K562 (cell line): ENCODE data around the gene ADAM15. TPM values are rescaled to one million over a fixed set of nuclear protein-coding genes. Genes with fewer than 3 reads are reported as not detected.
A peak's percentile ranks its signal among the peaks of the same experiment; 100 is the strongest.

ENCODE experiments used
- BHLHE40 ChIP-seq: IDR thresholded peaks from 2 replicates; pipeline ENCODE4 v1.6.1; 2011; ENCODE audit warnings: low read length, improper control_type of control experiment
- CBX1 ChIP-seq: sonication (generic); IDR thresholded peaks from 2 replicates; pipeline ENCODE4 v1.6.1; 2016; ENCODE audit warnings: antibody characterized with exemption, low read depth, mild to moderate bottlenecking
- CCAR2 ChIP-seq: fragments of 200-400 bp; formaldehyde crosslinking; IDR thresholded peaks from 2 replicates; pipeline ENCODE4 v1.6.1; 2017; ENCODE audit warnings: mild to moderate bottlenecking, low read depth, low read length
- CXXC5 ChIP-seq: fragments of 250-450 bp; sonication (Bioruptor Pico); IDR thresholded peaks from 2 replicates; pipeline ENCODE4 v1.8.0; 2022; ENCODE audit warnings: inconsistent platforms, mild to moderate bottlenecking, moderate library complexity
- GABPB1 ChIP-seq: sonication (generic); formaldehyde crosslinking; IDR thresholded peaks from 2 replicates; pipeline ENCODE4 v1.8.0; 2022; ENCODE audit warnings: mild to moderate bottlenecking, missing genetic modification reagents
- GTF3C2 ChIP-seq: IDR thresholded peaks from 3 replicates; pipeline ENCODE4 v1.6.1; 2011; ENCODE audit warnings: borderline replicate concordance, mild to moderate bottlenecking, moderate library complexity; ENCODE audit not compliant: insufficient read length; ENCODE audit errors: extremely low read depth
- HDAC1 ChIP-seq, 2 experiments: fragments of 450-650 bp; IDR thresholded peaks; 2 replicates each; pipeline ENCODE4 v1.6.1; 2016 to 2017; ENCODE audit warnings: inconsistent platforms in 1 of 2, mild to moderate bottlenecking in 1 of 2, moderate library complexity in 1 of 2
- JUNB ChIP-seq: fragments of 450-650 bp; formaldehyde crosslinking; conservative IDR thresholded peaks from 2 replicates; pipeline ENCODE4 v1.4.0; 2020; ENCODE audit warnings: mild to moderate bottlenecking
- MAZ ChIP-seq, 2 experiments: fragments of 450-650 bp in 1 of 2; sonication (generic) in 1 of 2; formaldehyde crosslinking; IDR thresholded peaks in 1 of 2; conservative IDR thresholded peaks in 1 of 2; 2 replicates each; pipeline versions ENCODE4 v1.4.0 to v1.5.0; 2020; ENCODE audit warnings: mild to moderate bottlenecking in 1 of 2, missing genetic modification reagents in 1 of 2
- MTA3 ChIP-seq: fragments of 450-650 bp; formaldehyde crosslinking; IDR thresholded peaks from 2 replicates; pipeline ENCODE4 v1.6.1; 2017; ENCODE audit warnings: mild to moderate bottlenecking, borderline replicate concordance
- NFE2 ChIP-seq: IDR thresholded peaks from 2 replicates; pipeline ENCODE4 v1.6.1; 2014; ENCODE audit warnings: antibody characterized with exemption, low read depth
- RAD21 ChIP-seq, 2 experiments: fragments of 250-450 bp in 1 of 2; fragments of 450-650 bp in 1 of 2; sonication (Bioruptor Pico) in 1 of 2; formaldehyde crosslinking in 1 of 2; IDR thresholded peaks in 1 of 2; conservative IDR thresholded peaks in 1 of 2; 2 replicates each; pipeline versions ENCODE4 v1.4.0 to v1.8.0; 2020 to 2022; ENCODE audit warnings: mild to moderate bottlenecking in 2 of 2, moderate library complexity in 1 of 2
- TAF9B ChIP-seq: fragments of 450-650 bp; IDR thresholded peaks from 2 replicates; pipeline ENCODE4 v1.6.1; 2018; ENCODE audit warnings: mild to moderate bottlenecking; ENCODE audit not compliant: partially characterized antibody
- ZBED1 ChIP-seq: IDR thresholded peaks from 2 replicates; pipeline ENCODE4 v1.6.1; 2014
- ZNF143 ChIP-seq: sonication (generic); formaldehyde crosslinking; IDR thresholded peaks from 2 replicates; pipeline ENCODE4 v1.9.0; 2022; ENCODE audit warnings: mild to moderate bottlenecking, missing genetic modification reagents
- polyA plus RNA-seq, 8 experiments: library from polyadenylated mRNA; depleted of rRNA in 4 of 8; stranded (reverse) in 5 of 8; unstranded in 3 of 8; fragments of >200 nt; fragmentation: Nextera tagmentation in 2 of 8; fragmentation: Illumina TruSeq in 1 of 8; extraction: Ambion mirVana in 2 of 8; extraction: Trizol in 1 of 8; gene quantifications; 2 replicates each; pipeline versions ENCODE4 v1.2.1 to v1.2.3, GENCODE V29; 2011 to 2014; ENCODE audit warnings: inconsistent platforms in 1 of 8, missing spikeins in 1 of 8
- total RNA-seq, 7 experiments: library from RNA; depleted of rRNA in 6 of 7; stranded (reverse); fragments of >200 nt in 6 of 7; fragmentation: Illumina TruSeq in 2 of 7; extraction: Trizol in 2 of 7; gene quantifications; 2 replicates each; pipeline versions ENCODE4 v1.2.1 to v1.2.3, GENCODE V29; 2011 to 2021; ENCODE audit warnings: low replicate concordance in 1 of 7
- TF ChIP-seq, protein P1 (sequence below): sonication (generic); formaldehyde crosslinking; IDR thresholded peaks from 2 replicates; pipeline ENCODE4 v1.8.1; 2023; ENCODE audit warnings: mild to moderate bottlenecking, missing genetic modification reagents
- TF ChIP-seq, protein P2 (sequence below): fragments of 450-650 bp; formaldehyde crosslinking; IDR thresholded peaks from 2 replicates; pipeline ENCODE4 v1.4.0; 2020; ENCODE audit warnings: mild to moderate bottlenecking, moderate library complexity
- TF ChIP-seq, protein P3 (sequence below): fragments of 250-450 bp; sonication (Bioruptor Pico); IDR thresholded peaks from 2 replicates; pipeline ENCODE4 v1.8.0; 2021; ENCODE audit warnings: mild to moderate bottlenecking, moderate library complexity

ADAM15 gene
- total and polyA plus RNA-seq, 9 of the 15 experiments (the other 6 are each of a cell fraction or from before 2014, with no cell fraction given) = 0.69 to 72.3 (median 32.8) TPM

DNA sequence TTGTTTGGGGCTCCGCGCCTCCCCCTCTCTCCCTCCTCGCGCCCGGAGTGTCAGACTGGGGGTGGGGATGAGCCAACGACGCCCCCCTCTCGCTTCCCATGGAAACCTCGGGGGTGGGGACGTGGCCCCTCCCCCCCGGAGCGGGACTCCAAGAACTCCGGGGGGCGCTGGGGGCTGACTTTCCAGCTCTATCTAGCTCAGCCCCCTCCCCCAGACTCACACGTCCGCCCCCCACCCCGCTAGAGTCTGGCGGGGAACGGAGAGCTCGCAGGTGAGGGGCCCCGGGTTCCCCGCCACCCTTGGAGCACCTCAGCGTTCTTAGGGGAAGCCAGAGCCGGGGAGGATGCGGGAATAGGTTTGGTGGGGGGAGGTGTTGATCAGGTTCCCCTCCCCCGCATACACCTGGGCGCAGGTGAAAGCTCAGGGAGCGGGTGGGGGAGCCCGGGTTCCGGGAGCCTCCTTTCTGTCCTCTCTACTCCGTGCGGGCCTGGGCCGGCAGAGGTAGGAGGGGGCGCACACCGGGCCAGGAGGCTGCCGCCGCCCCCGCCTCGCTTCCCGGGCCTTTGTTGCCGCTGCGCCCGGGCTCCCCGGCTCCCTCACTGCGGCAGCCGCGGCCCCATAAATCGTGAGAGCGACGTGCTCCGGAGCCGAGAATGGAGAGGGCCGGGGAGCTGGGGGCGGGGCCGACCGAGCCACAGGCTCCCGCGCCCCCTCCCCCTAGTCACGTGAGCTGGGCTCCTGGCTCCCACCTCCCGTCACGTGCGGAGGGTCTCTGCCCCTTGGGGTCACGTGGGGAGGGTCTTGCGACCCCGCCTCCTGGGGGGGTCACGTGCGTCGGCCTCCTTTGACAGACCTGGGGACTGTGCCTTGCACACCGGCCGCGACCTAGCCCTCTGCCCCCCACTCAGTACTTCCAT lies 29.5 kb downstream of the ADAM15 start (continued):
- 0 out of 2 replicates have a peak, but pooled peaks have one; percentile 33 for TF ChIP-seq GABPB1 (CRISPR knock-in tag)
- TF ChIP-seq MAZ (CRISPR knock-in tag; conservative IDR thresholded peaks at IDR 0.05 in 1 of 2, IDR thresholded peaks at IDR 0.05 in 1 of 2) = peak; percentile 20 to 64; a peak in 2 of 4 replicates
- TF ChIP-seq, protein P1, sequence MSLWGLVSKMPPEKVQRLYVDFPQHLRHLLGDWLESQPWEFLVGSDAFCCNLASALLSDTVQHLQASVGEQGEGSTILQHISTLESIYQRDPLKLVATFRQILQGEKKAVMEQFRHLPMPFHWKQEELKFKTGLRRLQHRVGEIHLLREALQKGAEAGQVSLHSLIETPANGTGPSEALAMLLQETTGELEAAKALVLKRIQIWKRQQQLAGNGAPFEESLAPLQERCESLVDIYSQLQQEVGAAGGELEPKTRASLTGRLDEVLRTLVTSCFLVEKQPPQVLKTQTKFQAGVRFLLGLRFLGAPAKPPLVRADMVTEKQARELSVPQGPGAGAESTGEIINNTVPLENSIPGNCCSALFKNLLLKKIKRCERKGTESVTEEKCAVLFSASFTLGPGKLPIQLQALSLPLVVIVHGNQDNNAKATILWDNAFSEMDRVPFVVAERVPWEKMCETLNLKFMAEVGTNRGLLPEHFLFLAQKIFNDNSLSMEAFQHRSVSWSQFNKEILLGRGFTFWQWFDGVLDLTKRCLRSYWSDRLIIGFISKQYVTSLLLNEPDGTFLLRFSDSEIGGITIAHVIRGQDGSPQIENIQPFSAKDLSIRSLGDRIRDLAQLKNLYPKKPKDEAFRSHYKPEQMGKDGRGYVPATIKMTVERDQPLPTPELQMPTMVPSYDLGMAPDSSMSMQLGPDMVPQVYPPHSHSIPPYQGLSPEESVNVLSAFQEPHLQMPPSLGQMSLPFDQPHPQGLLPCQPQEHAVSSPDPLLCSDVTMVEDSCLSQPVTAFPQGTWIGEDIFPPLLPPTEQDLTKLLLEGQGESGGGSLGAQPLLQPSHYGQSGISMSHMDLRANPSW = no peak
- TF ChIP-seq HDAC1 (IDR thresholded peaks at IDR 0.05) = peak in 1 of 2 experiments; percentile 40; a peak in 2 of 4 replicates
- no peak for TF ChIP-seq NFE2
- no peak for TF ChIP-seq ZNF143
- no peak for TF ChIP-seq JUNB (CRISPR knock-in tag)
- no peak for TF ChIP-seq RAD21 (CRISPR knock-in tag; conservative IDR thresholded peaks at IDR 0.05 in 1 of 2, IDR thresholded peaks at IDR 0.05 in 1 of 2)
- TF ChIP-seq, protein P2, sequence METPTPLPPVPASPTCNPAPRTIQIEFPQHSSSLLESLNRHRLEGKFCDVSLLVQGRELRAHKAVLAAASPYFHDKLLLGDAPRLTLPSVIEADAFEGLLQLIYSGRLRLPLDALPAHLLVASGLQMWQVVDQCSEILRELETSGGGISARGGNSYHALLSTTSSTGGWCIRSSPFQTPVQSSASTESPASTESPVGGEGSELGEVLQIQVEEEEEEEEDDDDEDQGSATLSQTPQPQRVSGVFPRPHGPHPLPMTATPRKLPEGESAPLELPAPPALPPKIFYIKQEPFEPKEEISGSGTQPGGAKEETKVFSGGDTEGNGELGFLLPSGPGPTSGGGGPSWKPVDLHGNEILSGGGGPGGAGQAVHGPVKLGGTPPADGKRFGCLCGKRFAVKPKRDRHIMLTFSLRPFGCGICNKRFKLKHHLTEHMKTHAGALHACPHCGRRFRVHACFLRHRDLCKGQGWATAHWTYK = 0 out of 2 replicates have a peak, but pooled peaks have one; percentile 68
- TF ChIP-seq GTF3C2 = no peak
- TF ChIP-seq, protein P3, sequence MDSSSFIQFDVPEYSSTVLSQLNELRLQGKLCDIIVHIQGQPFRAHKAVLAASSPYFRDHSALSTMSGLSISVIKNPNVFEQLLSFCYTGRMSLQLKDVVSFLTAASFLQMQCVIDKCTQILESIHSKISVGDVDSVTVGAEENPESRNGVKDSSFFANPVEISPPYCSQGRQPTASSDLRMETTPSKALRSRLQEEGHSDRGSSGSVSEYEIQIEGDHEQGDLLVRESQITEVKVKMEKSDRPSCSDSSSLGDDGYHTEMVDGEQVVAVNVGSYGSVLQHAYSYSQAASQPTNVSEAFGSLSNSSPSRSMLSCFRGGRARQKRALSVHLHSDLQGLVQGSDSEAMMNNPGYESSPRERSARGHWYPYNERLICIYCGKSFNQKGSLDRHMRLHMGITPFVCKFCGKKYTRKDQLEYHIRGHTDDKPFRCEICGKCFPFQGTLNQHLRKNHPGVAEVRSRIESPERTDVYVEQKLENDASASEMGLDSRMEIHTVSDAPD (CRISPR knock-in tag) = no peak
- TF ChIP-seq CCAR2 = no peak
- TF ChIP-seq BHLHE40 = peak; percentile 97
- no peak for TF ChIP-seq TAF9B
- no peak for TF ChIP-seq ZBED1
- TF ChIP-seq MTA3 = no peak
- peak; percentile 49; the same call in 1 of the 2 replicates for TF ChIP-seq CBX1
- peak; percentile 63; the same call in 1 of the 2 replicates for TF ChIP-seq CXXC5 (CRISPR knock-in tag)
